HepG2 (cell line): Measurements from ENCODE around the gene STAM. TPM values are rescaled to one million over a fixed set of nuclear protein-coding genes. Genes with fewer than 3 reads are reported as not detected.

Experiments
- ATF4 ChIP-seq, 2 experiments: fragments of 450-650 bp in 1 of 2; sonication (generic) in 1 of 2; formaldehyde crosslinking; IDR thresholded peaks; 2 replicates each; pipeline versions ENCODE4 v1.5.0 to v1.8.0; 2020 to 2022; ENCODE audit warnings: mild to moderate bottlenecking in 1 of 2, missing genetic modification reagents in 1 of 2
- BHLHE40 ChIP-seq: IDR thresholded peaks from 2 replicates; pipeline ENCODE4 v1.6.1; 2011; ENCODE audit warnings: low read length, improper control_type of control experiment
- GATAD1 ChIP-seq: IDR thresholded peaks from 2 replicates; pipeline ENCODE4 v1.6.1; 2016; ENCODE audit warnings: missing genetic modification reagents, missing compliant biosample characterization
- HOXA5 ChIP-seq: sonication (generic); formaldehyde crosslinking; IDR thresholded peaks from 2 replicates; pipeline ENCODE4 v1.4.0; 2020; ENCODE audit warnings: missing genetic modification reagents
- MAF1 ChIP-seq: sonication (generic); formaldehyde crosslinking; IDR thresholded peaks from 2 replicates; pipeline ENCODE4 v1.5.0; 2020; ENCODE audit warnings: missing genetic modification reagents, borderline replicate concordance
- MEIS2 ChIP-seq: sonication (generic); formaldehyde crosslinking; IDR thresholded peaks from 2 replicates; pipeline ENCODE4 v1.9.0; 2021; ENCODE audit warnings: mild to moderate bottlenecking, missing genetic modification reagents
- NPAS2 ChIP-seq: sonication (generic); formaldehyde crosslinking; IDR thresholded peaks from 2 replicates; pipeline ENCODE4 v1.8.0; 2022; ENCODE audit warnings: mild to moderate bottlenecking, missing genetic modification reagents, borderline replicate concordance
- PHF8 ChIP-seq: sonication (generic); formaldehyde crosslinking; IDR thresholded peaks from 2 replicates; pipeline ENCODE4 v1.5.0; 2020; ENCODE audit warnings: missing genetic modification reagents
- SIN3A ChIP-seq: IDR thresholded peaks from 2 replicates; pipeline ENCODE4 v1.6.1; 2011; ENCODE audit warnings: low read depth, mild to moderate bottlenecking, control low read depth, low read length, borderline replicate concordance
- SOX5 ChIP-seq: IDR thresholded peaks from 2 replicates; pipeline ENCODE4 v1.6.1; 2016; ENCODE audit warnings: borderline replicate concordance
- SPEN ChIP-seq: sonication (generic); formaldehyde crosslinking; IDR thresholded peaks from 2 replicates; pipeline ENCODE4 v1.5.1; 2020; ENCODE audit warnings: low read depth, mild to moderate bottlenecking, missing genetic modification reagents
- WIZ ChIP-seq: sonication (generic); formaldehyde crosslinking; IDR thresholded peaks from 2 replicates; pipeline ENCODE4 v1.5.1; 2020; ENCODE audit warnings: mild to moderate bottlenecking, missing genetic modification reagents
- ZBTB4 ChIP-seq: sonication (generic); formaldehyde crosslinking; IDR thresholded peaks from 2 replicates; pipeline ENCODE4 v1.4.0; 2020; ENCODE audit warnings: missing genetic modification reagents, mild to moderate bottlenecking, borderline replicate concordance
- ZFP36 ChIP-seq: fragments of 150-350 bp; IDR thresholded peaks from 2 replicates; pipeline ENCODE4 v1.6.1; 2018; ENCODE audit warnings: borderline replicate concordance, low read length, low read depth; ENCODE audit not compliant: partially characterized antibody
- ZFP37 ChIP-seq: sonication (generic); formaldehyde crosslinking; IDR thresholded peaks from 2 replicates; pipeline ENCODE4 v1.4.0; 2020; ENCODE audit warnings: missing genetic modification reagents, borderline replicate concordance
- ZGPAT ChIP-seq: IDR thresholded peaks from 2 replicates; pipeline ENCODE4 v1.6.1; 2016; ENCODE audit warnings: mild to moderate bottlenecking
- ZMYM3 ChIP-seq: sonication (generic); formaldehyde crosslinking; IDR thresholded peaks from 2 replicates; pipeline ENCODE4 v1.5.1; 2020; ENCODE audit warnings: mild to moderate bottlenecking, missing genetic modification reagents
- ZNF335 ChIP-seq: sonication (generic); formaldehyde crosslinking; IDR thresholded peaks from 2 replicates; pipeline ENCODE4 v1.4.0; 2020; ENCODE audit warnings: missing genetic modification reagents
- ZNF350 ChIP-seq: sonication (generic); formaldehyde crosslinking; IDR thresholded peaks from 2 replicates; pipeline ENCODE4 v1.4.0; 2020; ENCODE audit warnings: mild to moderate bottlenecking, low read depth, missing genetic modification reagents, borderline replicate concordance
- ZNF747 ChIP-seq: sonication (generic); formaldehyde crosslinking; IDR thresholded peaks from 2 replicates; pipeline ENCODE4 v1.8.1; 2023; ENCODE audit warnings: missing genetic modification reagents, mild to moderate bottlenecking, borderline replicate concordance
- ZUFSP ChIP-seq: sonication (generic); formaldehyde crosslinking; IDR thresholded peaks from 2 replicates; pipeline ENCODE4 v1.9.0; 2021; ENCODE audit warnings: missing genetic modification reagents, mild to moderate bottlenecking, borderline replicate concordance
- polyA plus RNA-seq, 8 experiments: library from polyadenylated mRNA; depleted of rRNA in 3 of 8; stranded (reverse) in 7 of 8; unstranded in 1 of 8; fragments of >200 nt; fragmentation: Illumina TruSeq in 4 of 8; extraction: Trizol in 4 of 8; gene quantifications; 2 replicates each; pipeline versions ENCODE4 v1.2.1 to v1.2.3, GENCODE V29; 2011 to 2016; ENCODE audit warnings: low read depth in 4 of 8, missing spikeins in 1 of 8, mixed read lengths in 1 of 8; ENCODE audit not compliant: insufficient read depth in 1 of 8
- total RNA-seq, 5 experiments: library from RNA; depleted of rRNA; stranded (reverse); fragments of >200 nt; fragmentation: Illumina TruSeq; extraction: Trizol; gene quantifications; 2 replicates each; pipeline ENCODE4 v1.2.3, GENCODE V29; 2016; ENCODE audit warnings: low read depth in 1 of 5

The STAM gene
- total and polyA plus RNA-seq, 2 of the 13 experiments (the other 11 are each of a cell fraction or from before 2014, with no cell fraction given) = 19.5 to 25.1 TPM

DNA sequence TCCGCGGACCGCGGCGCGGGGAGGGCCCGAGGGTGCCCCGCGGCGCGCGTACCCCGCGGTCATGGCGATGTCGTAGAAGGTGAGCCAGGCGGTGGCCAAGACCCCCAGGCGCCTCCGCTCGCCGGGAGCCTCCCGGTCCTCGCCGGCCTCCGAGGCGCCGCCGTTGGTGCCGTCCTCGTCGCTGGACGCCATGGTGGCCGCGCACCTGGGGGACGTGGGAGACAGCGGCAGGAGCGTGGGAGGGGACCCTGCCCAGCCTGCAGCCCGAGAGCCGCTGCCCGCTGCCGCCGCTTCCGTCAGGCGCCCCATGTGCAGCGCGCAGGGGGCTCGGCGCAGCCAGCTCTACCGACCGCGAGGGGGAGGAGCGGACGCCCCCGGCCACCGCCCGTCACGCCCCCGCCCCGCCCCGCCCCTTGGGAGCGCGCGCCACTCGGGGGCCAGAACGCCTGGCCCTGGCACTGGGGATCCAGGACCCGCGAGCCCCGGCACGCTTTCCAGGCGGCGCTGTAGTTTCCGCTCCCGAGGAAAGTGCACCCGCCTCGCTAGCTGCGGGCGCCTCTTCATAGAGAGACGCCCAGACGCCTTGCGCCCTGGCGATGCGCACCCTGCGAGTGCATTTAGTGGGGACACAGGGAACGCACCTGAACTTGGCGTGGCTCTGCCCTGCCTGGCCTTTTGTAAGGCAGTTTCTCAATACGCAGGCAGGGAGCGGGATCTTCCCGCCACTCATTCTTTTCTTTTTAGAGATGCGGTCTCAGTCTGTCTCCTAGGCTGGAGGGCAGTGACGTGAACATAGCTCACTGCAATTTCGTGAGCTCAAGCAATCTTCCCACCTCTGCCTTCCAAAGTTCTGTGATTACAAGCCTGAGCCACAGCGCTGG is 26.7 kb upstream of the STAM start, which contains the start of gene HACD1 (continued):
- no peak; the same call in 1 of the 2 replicates for TF ChIP-seq ZGPAT (CRISPR knock-in tag)
- peak; percentile 43; the same call in 1 of the 2 replicates for TF ChIP-seq HOXA5 (CRISPR knock-in tag)
- no peak for TF ChIP-seq ZBTB4 (CRISPR knock-in tag)
- no peak for TF ChIP-seq WIZ (CRISPR knock-in tag)
- no peak for TF ChIP-seq ZFP37
- TF ChIP-seq PHF8 (CRISPR knock-in tag) = peak; percentile 75
- 0 out of 2 replicates have a peak, but pooled peaks have one; percentile 65 for TF ChIP-seq ZNF747
- TF ChIP-seq ZMYM3 = peak; percentile 43; the same call in 1 of the 2 replicates
- TF ChIP-seq MEIS2 (CRISPR knock-in tag) = peak; percentile 5
- TF ChIP-seq ZNF335 (CRISPR knock-in tag) = peak; percentile 88
- no peak; the same call in 1 of the 2 replicates for TF ChIP-seq SOX5
- TF ChIP-seq ATF4 (CRISPR knock-in tag; IDR thresholded peaks at IDR 0.05) = peak in 1 of 2 experiments; percentile 42; a peak in 2 of 4 replicates
- TF ChIP-seq ZNF350 (CRISPR knock-in tag) = no peak
- TF ChIP-seq SPEN (CRISPR knock-in tag) = peak; percentile 16; the same call in 1 of the 2 replicates
- TF ChIP-seq NPAS2 (CRISPR knock-in tag) = no peak
- 0 out of 2 replicates have a peak, but pooled peaks have one; percentile 4 for TF ChIP-seq MAF1 (CRISPR knock-in tag)
- no peak for TF ChIP-seq ZUFSP (CRISPR knock-in tag)
- TF ChIP-seq GATAD1 (CRISPR knock-in tag) = peak; percentile 68; the same call in 1 of the 2 replicates
- TF ChIP-seq ZFP36 = no peak
- peak; percentile 38; the same call in 1 of the 2 replicates for TF ChIP-seq SIN3A
- peak; percentile 58; the same call in 1 of the 2 replicates for TF ChIP-seq BHLHE40
